Measurements from ENCODE around the gene PRPF19.

- TF ChIP-seq NBN (conservative IDR thresholded peaks at IDR 0.05): no peak
- TF ChIP-seq PTBP1 (IDR thresholded peaks at IDR 0.05; ENCODE audit: low read depth, low read length, poor library complexity, severe bottlenecking): no peak
- no peak for TF ChIP-seq ELF1 (CRISPR knock-in tag; IDR thresholded peaks at IDR 0.05)
- TF ChIP-seq STAT5B (CRISPR knock-in tag; IDR thresholded peaks at IDR 0.05): no peak
- no peak for TF ChIP-seq ZNF281 (CRISPR knock-in tag; IDR thresholded peaks at IDR 0.05; ENCODE audit: borderline replicate concordance)
- TF ChIP-seq HNRNPL (IDR thresholded peaks at IDR 0.05; ENCODE audit: low read depth, low read length): no peak
- no peak for TF ChIP-seq NCOA1 (CRISPR knock-in tag; IDR thresholded peaks at IDR 0.05)
- no peak for TF ChIP-seq NR2C2 (CRISPR knock-in tag; IDR thresholded peaks at IDR 0.05; ENCODE audit: borderline replicate concordance)
- no peak for TF ChIP-seq EZH2 (conservative IDR thresholded peaks at IDR 0.05; ENCODE audit: low read depth, low read length)
- no peak for TF ChIP-seq NFIC (IDR thresholded peaks at IDR 0.05; ENCODE audit: low read length)
- TF ChIP-seq ZNF549 (CRISPR knock-in tag; IDR thresholded peaks at IDR 0.05): no peak
- no peak for TF ChIP-seq RORA (CRISPR knock-in tag; IDR thresholded peaks at IDR 0.05)
- TF ChIP-seq NR1H2 (CRISPR knock-in tag; IDR thresholded peaks at IDR 0.05; ENCODE audit: borderline replicate concordance, low read depth): no peak
Observed at GRCh38 chr11:60868682-60869450, 37.5 kb downstream of the PRPF19 start.

Measured in HepG2 (cell line).